AG04450 (cell line): ENCODE data around the gene RAP2B. TPM values are rescaled to one million over a fixed set of nuclear protein-coding genes. Genes with fewer than 3 reads are reported as not detected.

Experiments
- CTCF ChIA-PET: fragments of 300-600, 350-600 bp; formaldehyde crosslinking; extraction: SDS; loops from one replicate; lab custom pipeline; 2022; ENCODE audit warnings: antibody characterized with exemption, inconsistent platforms; lab: Charles Lee
- POLR2A ChIA-PET: fragments of 350-600 bp; formaldehyde crosslinking; extraction: SDS; loops from one replicate; lab custom pipeline; 2021; ENCODE audit warnings: antibody characterized with exemption, inconsistent platforms; lab: Yijun Ruan, JAX
- DNase-seq: peaks from one replicate; pipeline ENCODE4 v3.0.0-alpha.2; 2011; ENCODE audit warnings: low read depth, low spot score
- H3K27ac ChIP-seq: one replicate; pipeline ENCODE4 v1.5.1; 2012; ENCODE audit warnings: low read depth, low read length, control low read depth
- H3K27me3 ChIP-seq: one replicate; pipeline ENCODE4 v1.6.0; 2012; ENCODE audit warnings: low read length; ENCODE audit not compliant: control insufficient read depth, insufficient read depth
- H3K4me3 ChIP-seq: 2 replicates; pipeline ENCODE4 v1.5.1; 2011; ENCODE audit warnings: mild to moderate bottlenecking, low read depth, low read length, control low read depth
- H3K9me3 ChIP-seq: 2 replicates; pipeline ENCODE4 v1.5.1; 2012; ENCODE audit warnings: low read length; ENCODE audit not compliant: control insufficient read depth, insufficient read depth
- polyA plus RNA-seq: library from polyadenylated mRNA; depleted of rRNA; stranded (reverse); fragments of >200 nt; gene quantifications from 2 replicates; pipeline ENCODE4 v1.2.3, GENCODE V29; 2011
- TF ChIP-seq, protein P1 (sequence below): IDR thresholded peaks from 2 replicates; pipeline ENCODE4 v1.5.1; 2011; ENCODE audit warnings: low read depth, low read length, control low read depth, inconsistent platforms

The RAP2B gene
- polyA plus RNA-seq, 1 experiment = 8.8 TPM

- Histone ChIP-seq H3K27ac (no peak overlapping the region), H3K9me3 (peaks cover 2% of the 10 kb centered on the region; the same call in 1 of the 2 replicates), H3K4me3 (no peak overlapping the region), H3K27me3 (no peaks in the 10 kb centered on the region)
- TF ChIP-seq, protein P1, sequence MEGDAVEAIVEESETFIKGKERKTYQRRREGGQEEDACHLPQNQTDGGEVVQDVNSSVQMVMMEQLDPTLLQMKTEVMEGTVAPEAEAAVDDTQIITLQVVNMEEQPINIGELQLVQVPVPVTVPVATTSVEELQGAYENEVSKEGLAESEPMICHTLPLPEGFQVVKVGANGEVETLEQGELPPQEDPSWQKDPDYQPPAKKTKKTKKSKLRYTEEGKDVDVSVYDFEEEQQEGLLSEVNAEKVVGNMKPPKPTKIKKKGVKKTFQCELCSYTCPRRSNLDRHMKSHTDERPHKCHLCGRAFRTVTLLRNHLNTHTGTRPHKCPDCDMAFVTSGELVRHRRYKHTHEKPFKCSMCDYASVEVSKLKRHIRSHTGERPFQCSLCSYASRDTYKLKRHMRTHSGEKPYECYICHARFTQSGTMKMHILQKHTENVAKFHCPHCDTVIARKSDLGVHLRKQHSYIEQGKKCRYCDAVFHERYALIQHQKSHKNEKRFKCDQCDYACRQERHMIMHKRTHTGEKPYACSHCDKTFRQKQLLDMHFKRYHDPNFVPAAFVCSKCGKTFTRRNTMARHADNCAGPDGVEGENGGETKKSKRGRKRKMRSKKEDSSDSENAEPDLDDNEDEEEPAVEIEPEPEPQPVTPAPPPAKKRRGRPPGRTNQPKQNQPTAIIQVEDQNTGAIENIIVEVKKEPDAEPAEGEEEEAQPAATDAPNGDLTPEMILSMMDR = no peak
- ChIA-PET POLR2A (no interaction called here), CTCF (interaction anchor here (0.6 kb wide), 1 partner anchor 21 kb away, joined by 3 read pairs; no protein-coding TSS in a partner anchor)
- DNase-seq = no peak
Measured at GRCh38 chr3:153172796-153173757, 11.1 kb downstream of the RAP2B start.

DNA sequence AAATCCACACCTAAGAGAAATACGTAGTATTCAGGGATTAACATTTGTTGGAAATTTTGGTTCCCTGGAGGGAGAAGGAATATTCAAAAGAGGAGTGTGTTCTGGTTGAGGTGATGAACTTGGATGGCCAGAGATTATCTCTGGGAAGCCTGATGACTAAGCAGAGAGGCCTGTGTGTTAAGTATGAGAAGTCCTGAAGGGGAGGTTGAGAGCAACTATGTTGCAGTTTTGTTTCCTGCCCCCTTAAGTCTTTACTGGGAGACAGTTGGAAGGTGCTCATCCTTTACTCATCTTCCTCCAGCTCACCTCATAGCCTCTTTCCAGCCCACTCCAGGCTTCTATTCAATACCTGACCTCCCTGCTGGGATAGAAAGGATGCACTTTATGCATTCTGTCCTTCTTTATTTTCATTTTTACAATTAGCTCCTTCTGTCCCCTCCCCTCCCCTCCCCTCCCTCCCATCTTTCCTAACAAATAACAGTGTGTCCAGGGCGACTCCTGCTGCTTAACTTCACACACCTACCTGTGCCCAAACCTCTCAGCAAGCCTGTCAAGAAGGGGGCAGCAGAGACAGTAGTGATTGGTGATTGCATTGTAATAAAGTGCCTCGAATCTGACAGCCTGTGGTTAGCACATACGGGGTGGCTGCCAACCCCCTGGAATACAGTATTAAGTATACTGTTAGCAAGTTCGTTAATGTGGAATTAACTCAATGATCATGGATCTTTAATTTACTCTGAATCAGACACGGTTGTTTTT lies 11.9 kb downstream of the RAP2B start:
- Histone ChIP-seq H3K27ac (no peak overlapping the region), H3K4me3 (no peak overlapping the region), H3K27me3 (no peaks in the 10 kb centered on the region), H3K9me3 (peaks cover 2% of the 10 kb centered on the region; the same call in 1 of the 2 replicates)
- ChIA-PET CTCF (interaction anchor here (0.6 kb wide), 2 partner anchors 22 to 444 kb away, joined by 3 to 5 read pairs; no protein-coding TSS in a partner anchor), POLR2A (no interaction called here)
- TF ChIP-seq, protein P1 = no peak
- DNase-seq = no peak

GRCh38 chr3:153176197-153176596 lies 14.2 kb downstream of the RAP2B start:
- ChIA-PET CTCF (no interaction called here), POLR2A (no interaction called here)

GRCh38 chr3:153180860-153181372 lies 18.9 kb downstream of the RAP2B start:
- Histone ChIP-seq H3K27ac (no peak overlapping the region), H3K4me3 (no peak overlapping the region), H3K27me3 (no peaks in the 10 kb centered on the region), H3K9me3 (peaks cover 2% of the 10 kb centered on the region; the same call in 1 of the 2 replicates)
- no peak for DNase-seq
- TF ChIP-seq, protein P1 = no peak
- CTCF ChIA-PET = no interaction called here
- POLR2A ChIA-PET = no interaction called here

More at GRCh38 chr3:153176197-153176596, 14.2 kb downstream of the RAP2B start:
- DNase-seq = no peak
- Histone ChIP-seq H3K27ac (no peak overlapping the region), H3K27me3 (no peaks in the 10 kb centered on the region), H3K9me3 (peaks cover 2% of the 10 kb centered on the region; the same call in 1 of the 2 replicates), H3K4me3 (no peak overlapping the region)
- TF ChIP-seq, protein P1 = no peak
